ENCODE data around the gene CAMK1G.

Gene CAMK1G

DNA sequence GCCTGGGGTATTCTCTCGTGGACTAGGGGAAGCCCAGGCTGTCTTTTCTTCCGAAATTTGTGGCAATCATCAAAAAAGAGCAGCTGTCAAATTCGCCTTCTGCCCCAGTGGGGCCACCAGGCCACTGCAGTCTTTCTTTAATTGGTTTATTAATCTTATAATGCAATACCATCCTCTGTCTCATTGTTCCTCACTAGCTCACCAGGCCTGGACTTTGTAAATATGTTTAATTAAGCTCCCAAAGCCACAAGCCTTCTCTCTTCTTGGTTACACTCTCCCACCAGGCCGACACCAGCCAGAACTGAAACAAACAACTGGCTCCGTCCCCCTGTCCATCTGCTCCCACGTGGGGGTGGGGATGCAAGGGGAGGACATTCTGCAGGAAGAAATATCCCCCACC, 22.0 kb upstream of the CAMK1G start:
- DNase-seq (ENCODE audit: low spot score) = no peak
- TF ChIP-seq, protein P1, sequence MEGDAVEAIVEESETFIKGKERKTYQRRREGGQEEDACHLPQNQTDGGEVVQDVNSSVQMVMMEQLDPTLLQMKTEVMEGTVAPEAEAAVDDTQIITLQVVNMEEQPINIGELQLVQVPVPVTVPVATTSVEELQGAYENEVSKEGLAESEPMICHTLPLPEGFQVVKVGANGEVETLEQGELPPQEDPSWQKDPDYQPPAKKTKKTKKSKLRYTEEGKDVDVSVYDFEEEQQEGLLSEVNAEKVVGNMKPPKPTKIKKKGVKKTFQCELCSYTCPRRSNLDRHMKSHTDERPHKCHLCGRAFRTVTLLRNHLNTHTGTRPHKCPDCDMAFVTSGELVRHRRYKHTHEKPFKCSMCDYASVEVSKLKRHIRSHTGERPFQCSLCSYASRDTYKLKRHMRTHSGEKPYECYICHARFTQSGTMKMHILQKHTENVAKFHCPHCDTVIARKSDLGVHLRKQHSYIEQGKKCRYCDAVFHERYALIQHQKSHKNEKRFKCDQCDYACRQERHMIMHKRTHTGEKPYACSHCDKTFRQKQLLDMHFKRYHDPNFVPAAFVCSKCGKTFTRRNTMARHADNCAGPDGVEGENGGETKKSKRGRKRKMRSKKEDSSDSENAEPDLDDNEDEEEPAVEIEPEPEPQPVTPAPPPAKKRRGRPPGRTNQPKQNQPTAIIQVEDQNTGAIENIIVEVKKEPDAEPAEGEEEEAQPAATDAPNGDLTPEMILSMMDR (IDR thresholded peaks at IDR 0.05; ENCODE audit: borderline replicate concordance, control extremely low read depth, extremely low read depth, insufficient read depth, missing control alignments) = no peak
- in situ Hi-C loops (cut with MboI; ENCODE audit: low sequenced_read_pairs, unreplicated experiment) = no loop called here

GRCh38 chr1:209564849-209565248, 18.7 kb upstream of the CAMK1G start:
- in situ Hi-C loops (cut with MboI; ENCODE audit: low sequenced_read_pairs, unreplicated experiment) = no loop called here
- TF ChIP-seq, protein P1 (IDR thresholded peaks at IDR 0.05; ENCODE audit: borderline replicate concordance, control extremely low read depth, extremely low read depth, insufficient read depth, missing control alignments) = no peak
- no peak for DNase-seq (ENCODE audit: low spot score)

GRCh38 chr1:209565759-209566678, 17.5 kb upstream of the CAMK1G start:
- peak; percentile 64 for DNase-seq (ENCODE audit: low spot score)
- in situ Hi-C loops (cut with MboI; ENCODE audit: low sequenced_read_pairs, unreplicated experiment) = no loop called here
- TF ChIP-seq, protein P1 (IDR thresholded peaks at IDR 0.05; ENCODE audit: borderline replicate concordance, control extremely low read depth, extremely low read depth, insufficient read depth, missing control alignments) = peak; percentile 74

DNA sequence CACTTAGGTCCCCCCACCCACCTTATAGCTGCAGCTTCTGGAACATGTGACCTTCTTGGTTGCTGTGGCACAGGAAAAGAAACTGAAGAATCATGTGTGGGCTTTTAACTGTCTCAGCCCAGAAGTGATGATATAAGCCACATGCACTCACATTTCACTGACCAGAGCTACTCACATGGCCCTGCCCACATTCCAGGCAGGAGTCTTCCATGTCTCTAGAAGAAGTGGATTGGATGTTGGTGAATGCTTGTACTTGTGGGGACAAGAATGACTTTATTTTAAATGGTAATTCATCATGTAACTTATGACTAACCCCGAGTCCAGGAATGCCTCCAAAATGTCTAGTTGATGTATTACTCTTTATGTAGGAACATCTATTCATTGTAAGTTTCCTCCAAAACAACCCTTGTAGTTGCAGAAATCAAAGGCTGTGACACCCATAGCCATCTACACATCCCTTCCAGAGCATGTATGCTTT, 15.8 kb upstream of the CAMK1G start:
- TF ChIP-seq, protein P1 (IDR thresholded peaks at IDR 0.05; ENCODE audit: borderline replicate concordance, control extremely low read depth, extremely low read depth, insufficient read depth, missing control alignments) = no peak
- in situ Hi-C loops (cut with MboI; ENCODE audit: low sequenced_read_pairs, unreplicated experiment) = no loop called here
- no peak for DNase-seq (ENCODE audit: low spot score)

DNA sequence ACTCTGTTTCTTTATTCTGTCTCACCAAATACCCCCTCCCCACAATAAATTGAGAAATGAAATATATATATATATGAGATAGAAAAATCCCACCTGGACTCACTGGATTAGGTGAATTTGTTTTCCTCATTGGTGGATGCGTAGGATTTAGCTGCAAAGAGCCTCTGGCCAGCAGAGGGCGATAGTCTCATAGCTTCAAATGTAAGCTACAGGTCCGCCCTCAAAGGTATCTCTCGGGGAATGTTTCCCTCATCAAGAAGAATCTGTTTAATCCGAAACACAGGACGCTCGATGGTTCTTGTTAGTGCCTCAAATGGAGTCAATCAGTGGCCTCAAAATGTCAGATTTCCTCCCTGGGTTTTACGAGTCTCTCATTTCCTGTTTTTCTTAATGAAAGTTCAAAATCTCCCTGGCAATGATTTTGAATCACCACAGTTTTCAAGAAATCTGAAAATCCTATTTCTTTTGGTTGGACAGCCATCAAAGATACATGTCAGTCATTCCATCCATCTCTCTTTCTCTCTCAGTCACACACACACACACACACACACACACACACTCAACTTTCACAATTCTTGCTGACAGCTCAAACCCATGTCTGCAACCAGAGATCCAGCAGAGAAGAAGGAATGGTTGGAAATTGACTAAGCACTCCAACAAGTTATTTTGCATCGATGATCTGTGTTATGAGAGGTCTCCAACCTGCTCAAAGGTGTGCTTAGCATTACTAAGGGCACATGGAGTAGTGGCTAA, 13.9 kb upstream of the CAMK1G start:
- in situ Hi-C loops (cut with MboI; ENCODE audit: low sequenced_read_pairs, unreplicated experiment) = loop anchor here (10.0 kb wide), 2 partner anchors 55 to 125 kb away; no protein-coding TSS in a partner anchor
- DNase-seq (ENCODE audit: low spot score) = peak; percentile 64
- TF ChIP-seq, protein P1 (IDR thresholded peaks at IDR 0.05; ENCODE audit: borderline replicate concordance, control extremely low read depth, extremely low read depth, insufficient read depth, missing control alignments) = peak; percentile 83

GRCh38 chr1:209570743-209571142, 12.8 kb upstream of the CAMK1G start:
- TF ChIP-seq, protein P1 (IDR thresholded peaks at IDR 0.05; ENCODE audit: borderline replicate concordance, control extremely low read depth, extremely low read depth, insufficient read depth, missing control alignments) = no peak
- no peak for DNase-seq (ENCODE audit: low spot score)
- in situ Hi-C loops (cut with MboI; ENCODE audit: low sequenced_read_pairs, unreplicated experiment) = loop anchor here (10.0 kb wide), 2 partner anchors 54 to 124 kb away; no protein-coding TSS in a partner anchor

Data from GM13976 (cell line).